ENCODE results near the gene DCHS1. TPM values are rescaled to one million over a fixed set of nuclear protein-coding genes. Genes with fewer than 3 reads are reported as not detected.

Gene DCHS1
- total and polyA plus RNA-seq, 3 experiments from 2014 or later = 0.89 to 1.5 (median 0.96) TPM

DNA sequence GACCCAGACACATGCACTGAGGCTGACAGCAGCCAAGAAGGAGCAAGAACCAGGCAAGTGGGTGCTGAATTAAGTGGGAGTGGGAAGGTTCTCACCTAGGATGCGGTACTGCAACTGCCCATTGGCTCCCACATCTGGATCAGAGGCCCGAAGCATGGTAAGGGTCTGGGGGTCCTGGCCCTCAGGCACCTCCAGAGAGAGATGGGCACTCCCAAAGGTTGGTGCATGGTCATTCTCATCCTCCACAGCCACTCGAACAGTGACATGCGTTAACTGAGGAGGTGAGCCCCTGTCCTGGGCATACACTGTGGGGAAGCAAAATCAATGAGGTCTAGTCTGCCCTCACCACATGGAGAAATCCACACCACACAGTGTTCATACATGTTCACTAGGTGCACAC, 27.1 kb downstream of the DCHS1 start:
- H3K4me3 Mint-ChIP-seq = no peak overlapping the region
- Histone ChIP-seq H3K27me3 (ENCODE audit: insufficient read depth, low read length, poor library complexity, severe bottlenecking) (no peaks in the 10 kb centered on the region), H3K4me3 (ENCODE audit: low read length) (no peak overlapping the region), H3K4me1 (ENCODE audit: insufficient read depth, low read length) (peaks cover 12% of the 10 kb centered on the region), H3K9me3 (ENCODE audit: low read length) (no peaks in the 10 kb centered on the region), H3K36me3 (ENCODE audit: insufficient read depth, low read length) (no peaks in the 10 kb centered on the region), H3K27ac (ENCODE audit: low read depth, low read length) (no peak overlapping the region)
- POLR2A ChIA-PET = interaction anchor here (1.4 kb wide), 1 partner anchor 55 kb away, joined by 4 read pairs; no protein-coding TSS in a partner anchor
- peaks cover 0 to 33% (median 0%) of the 10 kb centered on the region in 3 donors for H3K36me3 Mint-ChIP-seq
- CTCF ChIA-PET = interaction anchor here (0.9 kb wide), 1 partner anchor 249 kb away, joined by 3 read pairs; no protein-coding TSS in a partner anchor
- DNase-seq = no peak
- peaks cover 11 to 22% (median 22%) of the 10 kb centered on the region in 3 donors for H3K4me1 Mint-ChIP-seq
- H3K27me3 Mint-ChIP-seq = peaks cover 0 to 2% of the 10 kb centered on the region in 2 donors
- H3K9me3 Mint-ChIP-seq = no peaks in the 10 kb centered on the region
- peak overlapping the region in 1 of 8 donors; percentile 17 for H3K27ac Mint-ChIP-seq

- POLR2A ChIA-PET = interaction anchor here (1.4 to 1.5 kb wide), 2 partner anchors 15 to 56 kb away, joined by 4 to 6 read pairs; partner anchors contain the start of gene TAF10
- no peak overlapping the region for H3K4me3 ChIP-seq (ENCODE audit: low read length)
- H3K27me3 ChIP-seq (ENCODE audit: insufficient read depth, low read length, poor library complexity, severe bottlenecking) = no peaks in the 10 kb centered on the region
- H3K4me1 ChIP-seq (ENCODE audit: insufficient read depth, low read length) = peaks cover 12% of the 10 kb centered on the region
- Mint-ChIP-seq H3K4me3 (peak overlapping the region; percentile 11 to 81 (median 57)), H3K27ac (peak overlapping the region; percentile 2 to 89 (median 69)), H3K4me1 (peaks cover 11 to 22% (median 22%) of the 10 kb centered on the region in 3 donors), H3K36me3 (peaks cover 0 to 28% (median 0%) of the 10 kb centered on the region in 3 donors), H3K27me3 (no peaks in the 10 kb centered on the region), H3K9me3 (no peaks in the 10 kb centered on the region)
- no peaks in the 10 kb centered on the region for H3K9me3 ChIP-seq (ENCODE audit: low read length)
- peak in 2 of 5 donors; percentile 28 to 38 for DNase-seq
- H3K27ac ChIP-seq (ENCODE audit: low read depth, low read length) = no peak overlapping the region
- CTCF ChIA-PET = interaction anchor here (0.9 to 1.6 kb wide), 6 partner anchors 9 to 248 kb away, joined by 3 to 5 read pairs (median 3); partner anchors contain the start of genes MRPL17, TAF10 and TPP1
- H3K36me3 ChIP-seq (ENCODE audit: insufficient read depth, low read length) = no peaks in the 10 kb centered on the region
Observed at GRCh38 chr11:6627762-6628241, 27.8 kb downstream of the DCHS1 start.

- Mint-ChIP-seq H3K27ac (peak overlapping the region; percentile 2 to 89 (median 74)), H3K4me1 (peaks cover 11 to 22% (median 22%) of the 10 kb centered on the region in 3 donors), H3K36me3 (peaks cover 0 to 24% (median 0%) of the 10 kb centered on the region in 3 donors), H3K9me3 (no peaks in the 10 kb centered on the region), H3K4me3 (peak overlapping the region; percentile 11 to 81 (median 57)), H3K27me3 (no peaks in the 10 kb centered on the region)
- no peaks in the 10 kb centered on the region for H3K36me3 ChIP-seq (ENCODE audit: insufficient read depth, low read length)
- H3K4me3 ChIP-seq (ENCODE audit: low read length) = no peak overlapping the region
- ChIA-PET CTCF (interaction anchor here (1.0 to 1.6 kb wide), 5 partner anchors 8 to 56 kb away, joined by 3 to 5 read pairs (median 3); partner anchors contain the start of genes MRPL17, TAF10 and TPP1), POLR2A (interaction anchor here (0.5 to 1.5 kb wide), 2 partner anchors 15 to 19 kb away, joined by 5 to 6 read pairs; partner anchors contain the start of gene TAF10)
- DNase-seq = no peak
- peaks cover 12% of the 10 kb centered on the region for H3K4me1 ChIP-seq (ENCODE audit: insufficient read depth, low read length)
- H3K27ac ChIP-seq (ENCODE audit: low read depth, low read length) = no peak overlapping the region
- H3K9me3 ChIP-seq (ENCODE audit: low read length) = no peaks in the 10 kb centered on the region
- no peaks in the 10 kb centered on the region for H3K27me3 ChIP-seq (ENCODE audit: insufficient read depth, low read length, poor library complexity, severe bottlenecking)
Observed at GRCh38 chr11:6626971-6627761, 28.4 kb downstream of the DCHS1 start.

GRCh38 chr11:6625832-6626420, 29.7 kb downstream of the DCHS1 start:
- Mint-ChIP-seq H3K4me3 (no peak overlapping the region), H3K27me3 (peaks cover 0 to 1% of the 10 kb centered on the region in 2 donors), H3K9me3 (no peaks in the 10 kb centered on the region), H3K4me1 (peaks cover 11 to 22% (median 22%) of the 10 kb centered on the region in 3 donors), H3K36me3 (peaks cover 0 to 16% (median 0%) of the 10 kb centered on the region in 3 donors), H3K27ac (no peak overlapping the region)
- POLR2A ChIA-PET = interaction anchor here (1.5 kb wide), 1 partner anchor 13 kb away, joined by 6 read pairs; the partner anchor contains the start of gene TAF10
- no peaks in the 10 kb centered on the region for H3K36me3 ChIP-seq (ENCODE audit: insufficient read depth, low read length)
- H3K4me1 ChIP-seq (ENCODE audit: insufficient read depth, low read length) = peaks cover 12% of the 10 kb centered on the region
- peak in 1 of 5 donors; percentile 26 for DNase-seq
- no peak overlapping the region for H3K4me3 ChIP-seq (ENCODE audit: low read length)
- CTCF ChIA-PET = interaction anchor here (0.8 kb wide), 1 partner anchor 21 kb away, joined by 3 read pairs; no protein-coding TSS in a partner anchor
- no peaks in the 10 kb centered on the region for H3K9me3 ChIP-seq (ENCODE audit: low read length)
- H3K27me3 ChIP-seq (ENCODE audit: insufficient read depth, low read length, poor library complexity, severe bottlenecking) = no peaks in the 10 kb centered on the region
- H3K27ac ChIP-seq (ENCODE audit: low read depth, low read length) = no peak overlapping the region

DNA sequence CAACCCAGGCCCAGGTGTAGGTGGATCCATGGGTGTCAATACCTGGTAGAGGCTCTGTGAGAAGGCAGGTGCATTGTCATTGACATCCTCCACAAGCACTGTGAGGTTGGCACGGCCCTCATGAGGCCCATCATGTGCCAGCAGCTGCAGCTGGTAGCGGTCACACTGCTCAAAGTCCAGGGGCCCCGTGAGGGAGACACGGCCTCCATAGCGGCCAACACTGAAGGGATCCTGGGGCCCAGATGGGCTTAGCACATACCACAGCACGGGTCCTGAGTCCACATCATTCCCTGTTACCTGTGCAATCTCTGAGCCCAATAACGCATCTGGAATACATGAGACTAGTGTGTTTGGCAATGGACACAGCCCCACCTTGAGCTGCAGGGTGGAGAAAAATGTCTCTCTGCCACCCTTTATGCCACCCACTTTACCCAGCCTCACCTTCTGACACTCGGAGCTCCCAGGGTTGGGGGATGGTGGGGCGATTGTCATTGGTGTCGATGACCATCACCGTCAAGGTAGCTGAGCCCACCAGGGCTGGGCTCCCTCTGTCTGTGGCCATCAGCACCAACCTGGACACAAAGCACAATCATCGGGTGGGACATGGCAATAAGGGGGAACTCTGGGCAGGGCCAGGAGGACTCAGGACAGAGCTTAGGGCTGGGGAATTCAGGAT, 30.3 kb downstream of the DCHS1 start:
- no peak overlapping the region for H3K4me3 ChIP-seq (ENCODE audit: low read length)
- H3K36me3 Mint-ChIP-seq = peaks cover 0 to 16% (median 0%) of the 10 kb centered on the region in 3 donors
- H3K9me3 ChIP-seq (ENCODE audit: low read length) = no peaks in the 10 kb centered on the region
- no peaks in the 10 kb centered on the region for H3K36me3 ChIP-seq (ENCODE audit: insufficient read depth, low read length)
- peaks cover 12% of the 10 kb centered on the region for H3K4me1 ChIP-seq (ENCODE audit: insufficient read depth, low read length)
- no peaks in the 10 kb centered on the region for H3K27me3 ChIP-seq (ENCODE audit: insufficient read depth, low read length, poor library complexity, severe bottlenecking)
- peaks cover 0 to 1% of the 10 kb centered on the region in 2 donors for H3K27me3 Mint-ChIP-seq
- no peak overlapping the region for H3K27ac ChIP-seq (ENCODE audit: low read depth, low read length)
- ChIA-PET POLR2A (no interaction called here), CTCF (interaction anchor here (0.8 to 1.0 kb wide), 2 partner anchors 21 to 22 kb away, joined by 3 read pairs; partner anchors contain the start of gene ILK)
- H3K27ac Mint-ChIP-seq = no peak overlapping the region
- H3K4me3 Mint-ChIP-seq = no peak overlapping the region
- DNase-seq = peak in 1 of 5 donors; percentile 29
- no peaks in the 10 kb centered on the region for H3K9me3 Mint-ChIP-seq
- H3K4me1 Mint-ChIP-seq = peaks cover 11 to 22% (median 22%) of the 10 kb centered on the region in 3 donors

- ChIA-PET CTCF (interaction anchor here (0.7 to 1.4 kb wide), 3 partner anchors 11 to 63 kb away, joined by 3 to 5 read pairs (median 3); no protein-coding TSS in a partner anchor), POLR2A (no interaction called here)
- no peak for DNase-seq
- H3K4me3 ChIP-seq (ENCODE audit: low read length) = no peak overlapping the region
- no peaks in the 10 kb centered on the region for H3K9me3 Mint-ChIP-seq
- no peaks in the 10 kb centered on the region for H3K27me3 ChIP-seq (ENCODE audit: insufficient read depth, low read length, poor library complexity, severe bottlenecking)
- no peak overlapping the region for H3K27ac ChIP-seq (ENCODE audit: low read depth, low read length)
- H3K4me1 Mint-ChIP-seq = peaks cover 11 to 22% (median 19%) of the 10 kb centered on the region in 3 donors
- H3K9me3 ChIP-seq (ENCODE audit: low read length) = no peaks in the 10 kb centered on the region
- H3K27me3 Mint-ChIP-seq = peaks cover 0 to 1% of the 10 kb centered on the region in 2 donors
- no peaks in the 10 kb centered on the region for H3K36me3 ChIP-seq (ENCODE audit: insufficient read depth, low read length)
- no peak overlapping the region for H3K4me3 Mint-ChIP-seq
- no peak overlapping the region for H3K27ac Mint-ChIP-seq
- peaks cover 18% of the 10 kb centered on the region for H3K4me1 ChIP-seq (ENCODE audit: insufficient read depth, low read length)
- peaks cover 0 to 9% (median 0%) of the 10 kb centered on the region in 3 donors for H3K36me3 Mint-ChIP-seq
Observed at GRCh38 chr11:6623391-6624363, 31.9 kb downstream of the DCHS1 start.
